Fibroblast of lung (primary cell): ENCODE measurements around the gene CENPN.

ENCODE experiments used
- EZH2 ChIP-seq: IDR thresholded peaks from 2 replicates; pipeline ENCODE4 v1.5.1; 2012; ENCODE audit warnings: low read length, control low read depth, mild to moderate bottlenecking; ENCODE audit errors: missing control alignments
- TF ChIP-seq, protein P1 (sequence below), 2 donors: IDR thresholded peaks in 1 of 2; conservative IDR thresholded peaks in 1 of 2; 1 replicate in 1 of 2; 2 replicates in 1 of 2; pipeline ENCODE4 v1.5.1; 2011 to 2012; ENCODE audit warnings: low read length in 2 of 2, control low read depth in 1 of 2, inconsistent platforms in 1 of 2, low read depth in 1 of 2, mild to moderate bottlenecking in 1 of 2

DNA sequence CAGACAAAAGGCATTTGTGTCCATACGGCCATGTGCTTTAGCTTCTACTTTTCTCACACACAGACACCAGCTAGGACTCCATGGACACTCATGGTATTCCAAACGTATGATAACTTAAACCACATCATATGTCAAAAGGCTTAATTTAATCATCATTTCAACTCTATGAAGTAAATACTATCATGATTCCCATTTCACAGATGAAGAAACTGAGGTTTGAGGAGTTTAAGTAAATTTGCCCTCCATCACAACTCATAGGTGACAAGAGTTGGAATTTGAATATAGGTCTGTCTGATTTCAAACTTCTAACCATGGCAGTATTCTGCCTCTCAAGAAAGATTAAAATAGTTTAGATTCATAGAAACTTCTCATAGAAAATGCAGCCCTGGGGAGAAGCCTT is 44.1 kb upstream of the CENPN start:
- no peak for TF ChIP-seq EZH2
- TF ChIP-seq, protein P1, sequence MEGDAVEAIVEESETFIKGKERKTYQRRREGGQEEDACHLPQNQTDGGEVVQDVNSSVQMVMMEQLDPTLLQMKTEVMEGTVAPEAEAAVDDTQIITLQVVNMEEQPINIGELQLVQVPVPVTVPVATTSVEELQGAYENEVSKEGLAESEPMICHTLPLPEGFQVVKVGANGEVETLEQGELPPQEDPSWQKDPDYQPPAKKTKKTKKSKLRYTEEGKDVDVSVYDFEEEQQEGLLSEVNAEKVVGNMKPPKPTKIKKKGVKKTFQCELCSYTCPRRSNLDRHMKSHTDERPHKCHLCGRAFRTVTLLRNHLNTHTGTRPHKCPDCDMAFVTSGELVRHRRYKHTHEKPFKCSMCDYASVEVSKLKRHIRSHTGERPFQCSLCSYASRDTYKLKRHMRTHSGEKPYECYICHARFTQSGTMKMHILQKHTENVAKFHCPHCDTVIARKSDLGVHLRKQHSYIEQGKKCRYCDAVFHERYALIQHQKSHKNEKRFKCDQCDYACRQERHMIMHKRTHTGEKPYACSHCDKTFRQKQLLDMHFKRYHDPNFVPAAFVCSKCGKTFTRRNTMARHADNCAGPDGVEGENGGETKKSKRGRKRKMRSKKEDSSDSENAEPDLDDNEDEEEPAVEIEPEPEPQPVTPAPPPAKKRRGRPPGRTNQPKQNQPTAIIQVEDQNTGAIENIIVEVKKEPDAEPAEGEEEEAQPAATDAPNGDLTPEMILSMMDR (conservative IDR thresholded peaks at IDR 0.05 in 1 of 2, IDR thresholded peaks at IDR 0.05 in 1 of 2; ENCODE audit: low read depth in 1 of 2, low read length in 2 of 2): no peak
